ENCODE results near the gene GPRIN2.

Gene GPRIN2

GRCh38 chr10:46547541-46548497, 8.6 kb downstream of the GPRIN2 start:
- DNase-seq, result no peak

DNA sequence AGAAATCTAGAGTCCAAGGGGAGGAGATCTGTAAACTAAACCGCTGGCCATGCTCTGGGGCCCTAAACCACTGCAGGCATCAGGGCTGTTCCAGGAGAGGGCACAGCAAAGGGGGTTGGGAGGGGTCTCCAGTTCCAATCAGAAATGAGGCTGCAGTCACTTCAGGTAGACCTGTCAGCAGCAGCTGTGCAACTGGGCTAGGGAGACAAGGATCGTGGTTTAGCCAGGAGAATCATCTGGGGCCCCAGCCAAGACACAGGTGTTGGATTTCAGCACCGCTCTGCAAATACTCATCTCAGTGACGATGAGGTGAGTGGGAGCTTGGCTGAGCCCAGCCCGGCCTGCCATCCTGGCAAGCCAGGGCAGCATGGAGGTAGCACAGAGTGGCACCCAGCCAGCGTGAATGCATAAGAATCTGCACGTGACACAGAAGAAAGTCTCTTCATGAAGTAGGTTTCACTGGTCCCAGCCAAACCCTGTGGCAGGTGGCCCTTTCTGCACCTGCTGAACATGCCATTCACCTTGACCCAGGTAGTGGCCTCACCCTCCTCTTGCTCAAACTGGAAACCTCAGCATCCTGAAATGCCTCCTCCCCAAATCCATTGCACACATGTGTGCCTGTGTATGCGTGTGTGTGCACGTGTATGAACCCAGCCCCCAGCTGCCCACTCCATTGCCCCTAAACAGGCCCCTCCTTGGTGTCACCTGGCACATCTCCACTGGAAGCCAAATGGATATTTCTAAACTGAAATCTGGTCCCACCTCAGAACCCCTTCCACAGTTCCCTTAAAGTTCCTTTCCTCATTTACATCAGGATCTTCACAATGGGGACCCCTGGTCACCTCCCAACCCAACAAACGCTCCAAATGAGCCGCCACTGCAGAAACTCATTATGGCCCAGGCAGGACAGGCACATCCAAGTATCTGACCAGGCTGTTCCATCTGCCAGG, 9.6 kb downstream of the GPRIN2 start:
- no peak for DNase-seq

- DNase-seq, result no peak
These were observed 10.4 kb downstream of the GPRIN2 start for GRCh38 chr10:46545861-46546590.

DNA sequence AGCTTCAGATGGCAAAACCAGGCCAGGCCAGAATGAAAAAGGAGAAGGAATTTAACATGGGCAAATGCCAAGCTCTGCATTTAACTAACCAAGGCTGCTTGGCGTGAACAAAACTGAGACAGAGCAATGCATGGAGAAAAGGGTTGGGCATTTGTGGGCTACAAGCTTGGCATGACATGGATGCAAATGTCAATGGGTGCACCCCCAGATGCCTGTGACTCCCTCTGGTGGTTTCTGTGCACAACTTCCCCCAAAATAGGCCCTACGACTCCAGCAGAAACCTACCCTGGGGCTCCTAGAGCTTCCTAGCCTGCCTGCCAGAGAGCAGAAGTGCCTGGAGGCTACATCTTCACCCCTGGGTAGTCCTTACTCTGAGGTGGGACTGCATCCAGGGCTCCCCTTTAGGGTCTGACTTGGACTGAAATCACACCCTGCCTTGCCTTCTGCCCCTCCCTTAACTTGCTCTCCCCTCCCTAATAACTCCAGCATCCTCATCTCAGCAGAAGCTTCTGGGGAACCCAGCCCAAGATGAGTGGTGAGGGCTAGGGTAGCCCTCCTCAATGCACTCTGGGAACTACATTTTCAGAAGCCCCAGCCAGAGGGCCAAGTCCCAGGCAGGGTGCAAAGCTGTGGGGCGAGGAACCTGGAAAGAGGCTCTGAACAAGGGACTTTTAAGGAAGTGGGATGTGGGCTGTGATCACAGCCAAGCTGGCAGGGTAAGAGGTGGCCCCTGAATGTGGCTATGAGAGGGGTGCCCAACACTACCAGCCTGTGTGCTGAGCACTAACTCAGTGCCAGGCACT, 11.3 kb downstream of the GPRIN2 start:
- no peak for DNase-seq

DNA sequence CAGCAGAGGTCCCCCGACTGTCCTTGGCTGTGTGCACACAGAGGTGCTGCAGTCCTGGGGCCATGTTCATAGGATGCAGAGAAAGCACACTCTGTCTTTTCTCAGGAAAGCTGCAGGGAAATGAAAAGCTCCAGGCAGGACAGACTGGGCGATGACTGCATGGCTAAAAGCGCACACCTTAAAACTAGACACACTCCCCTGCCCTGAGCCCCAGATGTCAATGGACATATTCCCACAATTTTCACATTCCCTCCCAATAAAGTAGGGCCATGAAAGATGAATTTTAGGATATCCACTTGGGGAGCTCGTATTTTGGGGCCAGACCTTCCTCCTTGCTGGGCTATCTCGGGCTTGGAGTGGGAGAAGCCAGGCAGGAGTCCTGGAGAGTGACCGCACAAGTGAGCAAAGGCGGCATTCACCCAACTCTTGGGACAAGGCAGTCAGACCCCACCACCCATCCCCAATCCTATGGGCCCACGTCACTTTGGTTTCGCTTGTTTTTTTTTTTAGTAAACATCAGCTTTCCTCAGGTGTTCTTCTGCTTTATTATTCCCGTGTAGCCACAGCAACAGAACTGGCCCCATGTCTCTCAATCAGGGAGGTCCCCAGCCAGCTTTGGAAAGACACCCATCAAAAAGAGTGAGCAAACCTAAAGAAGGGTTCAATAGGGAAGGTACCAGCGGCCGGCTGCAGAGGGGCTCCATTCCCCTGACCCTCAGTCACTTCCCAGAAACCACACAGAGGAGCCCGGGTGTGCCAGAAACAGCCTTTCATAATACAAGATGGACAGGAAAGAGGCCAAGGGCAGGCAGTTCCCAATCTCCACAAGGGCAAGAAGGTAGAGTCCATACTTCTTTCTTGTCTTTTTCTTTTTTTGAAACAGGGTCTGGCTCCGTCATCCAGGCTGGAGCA, 12.7 kb downstream of the GPRIN2 start:
- no peak for DNase-seq

GRCh38 chr10:46542567-46543465, 13.6 kb downstream of the GPRIN2 start:
- DNase-seq, result no peak

GRCh38 chr10:46541735-46542566, 14.5 kb downstream of the GPRIN2 start:
- no peak for DNase-seq

DNA sequence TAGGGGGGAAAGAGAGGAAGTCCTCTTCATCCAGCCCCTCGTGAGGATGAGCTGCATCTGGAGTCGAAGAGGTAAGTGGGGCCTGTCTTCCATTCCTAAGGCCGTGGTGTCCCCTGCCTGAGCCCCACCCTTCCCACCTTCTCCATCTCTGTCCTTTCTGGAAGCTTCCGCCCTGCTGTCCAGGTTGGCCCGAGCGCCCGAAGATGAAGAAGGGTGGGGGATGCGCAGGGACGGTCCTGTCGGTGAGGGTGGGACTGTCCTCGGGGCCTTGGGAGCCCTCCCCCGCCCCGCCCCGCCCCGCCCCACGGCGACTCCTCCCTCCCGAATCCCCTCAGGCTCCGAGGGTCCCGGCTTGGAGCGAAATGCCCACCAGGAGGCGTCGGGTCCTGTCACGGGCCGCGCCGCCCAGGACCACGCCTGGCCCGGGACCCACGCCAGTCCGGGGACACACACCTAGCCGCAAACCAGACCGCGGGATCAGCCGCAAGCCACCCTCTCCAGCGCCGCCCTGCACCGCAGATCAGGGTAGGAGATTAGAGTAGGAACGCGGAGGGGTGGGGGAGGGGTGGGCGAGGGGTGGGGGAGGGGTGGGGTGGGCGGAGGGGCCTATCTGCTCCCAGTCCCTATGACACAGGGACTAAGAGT, 15.3 kb downstream of the GPRIN2 start:
- no peak for DNase-seq

GRCh38 chr10:46540412-46541016, 15.9 kb downstream of the GPRIN2 start:
- DNase-seq, result no peak

DNA sequence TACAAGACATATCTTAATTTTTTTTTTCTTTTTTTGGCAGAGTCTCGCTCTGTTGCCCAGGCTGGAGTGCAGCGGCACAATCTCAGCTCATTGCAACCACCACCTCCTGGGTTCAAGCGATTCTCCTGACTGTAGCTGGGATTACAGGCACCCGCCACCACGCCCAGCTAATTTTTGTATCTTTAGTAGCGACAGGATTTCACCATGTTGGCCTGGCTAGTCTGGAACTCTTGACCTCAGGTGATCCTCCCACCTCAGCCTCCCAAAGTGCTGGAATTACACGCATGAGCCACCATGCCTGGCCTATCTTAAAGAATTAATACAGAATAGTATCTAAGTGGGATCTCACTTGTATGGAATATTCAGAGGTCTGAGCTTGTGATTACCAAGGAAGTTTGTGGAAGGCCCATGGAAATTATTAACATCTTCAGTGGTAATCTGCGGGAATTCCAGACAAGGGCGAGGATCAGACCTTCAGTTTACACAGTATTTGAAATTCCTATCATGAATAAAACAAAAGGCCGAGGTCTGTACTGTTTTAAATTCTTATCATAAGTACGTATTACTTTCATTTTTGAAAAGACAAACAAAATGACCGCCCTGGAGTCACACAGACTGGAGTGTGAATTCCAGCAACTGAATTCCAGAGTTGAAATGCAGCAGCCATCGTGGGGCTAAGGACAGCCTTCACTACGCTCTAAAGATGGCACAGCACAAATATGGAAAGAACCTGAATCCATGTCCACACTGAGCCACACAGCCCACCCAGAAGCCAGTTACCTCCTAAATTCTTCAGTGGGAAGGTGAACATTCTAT, 16.7 kb downstream of the GPRIN2 start:
- no peak for DNase-seq

DNA sequence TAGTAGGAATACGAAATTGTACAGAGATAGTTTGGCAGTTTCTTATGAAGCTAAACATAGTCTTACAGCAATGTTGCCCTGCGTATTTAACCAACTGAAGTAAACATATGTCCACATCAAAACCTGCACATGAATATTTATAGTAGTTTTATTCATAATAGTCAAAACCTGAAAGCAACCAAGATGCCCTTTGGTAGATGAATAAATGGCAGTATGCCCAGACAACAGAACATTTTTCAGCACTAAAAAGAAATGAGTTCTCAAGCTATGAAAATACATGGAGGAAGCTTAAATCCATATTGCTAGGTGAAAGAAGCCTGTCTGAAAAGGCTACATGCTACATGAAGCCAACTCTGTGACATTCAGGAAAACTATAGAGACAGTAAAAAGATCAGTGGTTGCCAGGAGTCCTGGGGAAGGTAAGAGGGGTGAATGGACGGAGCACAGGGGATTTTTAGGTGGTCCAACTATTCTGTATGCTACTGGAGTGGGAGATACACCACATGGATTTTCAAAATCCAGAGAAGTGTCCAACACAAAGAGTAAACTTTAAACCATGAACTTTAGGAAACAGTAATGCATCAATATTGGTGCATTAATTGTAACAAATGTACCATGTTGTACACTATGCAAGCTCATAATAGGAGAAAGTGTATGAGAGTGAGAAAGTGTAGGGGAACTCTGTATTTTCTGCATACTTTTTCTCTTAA, 17.6 kb downstream of the GPRIN2 start:
- no peak for DNase-seq

GRCh38 chr10:46538155-46538554, 18.3 kb downstream of the GPRIN2 start:
- DNase-seq, result no peak

GRCh38 chr10:46537309-46537708, 19.1 kb downstream of the GPRIN2 start:
- no peak for DNase-seq

DNA sequence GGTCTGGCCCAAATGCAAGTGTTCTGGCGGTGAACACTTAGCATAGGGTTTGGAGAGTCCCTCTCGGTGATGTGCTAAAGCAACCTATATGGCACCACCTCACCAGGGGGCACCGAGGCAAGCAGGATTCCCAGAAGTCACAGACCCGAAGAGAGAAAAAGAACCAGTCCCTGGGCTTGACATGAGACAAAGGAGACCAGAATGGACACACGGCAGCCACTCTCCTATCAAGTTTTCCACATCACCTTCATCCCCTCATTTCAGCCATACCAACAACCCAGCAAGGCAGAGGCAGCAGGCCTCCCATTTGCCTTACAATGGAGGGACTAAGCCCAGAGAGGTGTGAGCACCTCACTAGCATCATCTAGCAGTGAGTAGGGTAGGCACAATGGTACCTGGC, 19.7 kb downstream of the GPRIN2 start:
- DNase-seq, result no peak

GRCh38 chr10:46536171-46536570, 20.3 kb downstream of the GPRIN2 start:
- no peak for DNase-seq

DNA sequence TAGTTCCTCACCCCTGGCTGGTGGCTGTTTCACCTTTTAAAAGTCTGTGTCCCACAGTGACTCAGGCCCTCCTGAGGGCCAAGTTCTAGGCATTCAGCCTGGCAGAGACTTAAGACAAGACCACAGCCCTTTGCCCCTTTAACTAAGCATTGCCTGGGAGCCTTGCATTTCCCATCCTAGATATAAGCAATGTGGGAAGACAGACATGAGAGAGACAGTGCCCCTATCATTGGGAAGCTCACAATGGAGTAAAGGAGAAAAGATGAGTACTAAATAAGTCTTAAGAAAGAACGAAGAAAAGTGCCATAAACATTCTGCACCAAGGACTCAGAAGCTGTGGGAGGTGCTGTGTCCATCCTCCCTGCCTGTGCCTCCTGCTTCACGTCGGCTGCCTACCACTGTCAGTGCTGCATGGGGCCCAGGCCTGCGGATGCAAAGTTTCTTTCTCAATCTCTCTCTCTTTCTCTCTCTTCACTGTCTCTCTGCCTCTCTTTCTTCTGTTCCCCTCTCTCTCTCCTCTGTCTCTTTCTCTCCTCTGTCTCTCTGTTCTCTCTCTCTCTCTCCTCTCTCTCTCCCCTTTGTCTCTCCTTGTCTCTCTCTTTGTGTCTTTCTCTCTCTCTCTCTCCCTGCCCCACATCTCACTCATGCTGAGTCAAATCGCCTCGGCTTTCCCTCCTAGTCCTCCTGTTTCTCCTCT, 21.5 kb downstream of the GPRIN2 start:
- DNase-seq, result no peak

Measured in KG1 (cell line).